GM19438 (cell line): ENCODE measurements around the gene PABPN1L.

ENCODE experiments used
- ATAC-seq: cut with Tn5 transposase; IDR thresholded peaks from one replicate; pipeline ENCODE4 v1.9.1; 2021; ENCODE audit warnings: low read depth; ENCODE audit not compliant: unreplicated experiment

Gene PABPN1L

DNA sequence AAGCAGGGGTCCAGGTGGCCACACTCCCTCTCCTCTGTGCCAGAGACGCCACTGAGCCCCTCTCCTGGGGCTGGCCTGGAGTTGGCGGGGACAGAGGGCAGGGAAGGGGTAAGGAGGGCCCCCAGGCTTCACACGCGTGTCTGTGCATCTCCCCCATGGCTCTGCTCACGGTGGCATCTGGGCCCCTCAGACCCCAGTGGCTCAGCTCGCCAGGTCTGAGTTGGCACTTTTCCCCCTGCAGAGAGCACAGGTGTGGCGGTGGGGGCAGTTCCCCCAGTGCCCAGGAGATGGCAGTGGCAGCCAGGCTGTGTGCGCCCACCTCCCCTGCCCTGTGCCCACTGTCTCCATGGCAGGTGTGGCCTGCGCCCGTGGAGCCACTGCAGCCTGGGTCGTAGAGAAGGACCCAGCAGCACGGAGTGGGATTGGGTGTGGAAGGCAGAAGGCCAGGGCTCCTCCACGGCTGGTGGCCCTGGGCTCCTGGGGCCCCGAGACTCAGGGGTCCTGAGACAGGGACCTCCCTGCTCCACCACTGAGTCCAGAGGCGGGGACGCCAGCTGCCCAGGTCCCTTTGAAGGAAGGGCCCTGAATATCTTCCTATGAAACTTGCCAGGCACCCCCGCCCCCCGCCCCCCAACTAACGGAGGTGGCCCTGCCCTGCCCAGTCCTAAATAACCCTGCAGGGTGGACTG is 50.4 kb downstream of the PABPN1L start:
- no peak for ATAC-seq

DNA sequence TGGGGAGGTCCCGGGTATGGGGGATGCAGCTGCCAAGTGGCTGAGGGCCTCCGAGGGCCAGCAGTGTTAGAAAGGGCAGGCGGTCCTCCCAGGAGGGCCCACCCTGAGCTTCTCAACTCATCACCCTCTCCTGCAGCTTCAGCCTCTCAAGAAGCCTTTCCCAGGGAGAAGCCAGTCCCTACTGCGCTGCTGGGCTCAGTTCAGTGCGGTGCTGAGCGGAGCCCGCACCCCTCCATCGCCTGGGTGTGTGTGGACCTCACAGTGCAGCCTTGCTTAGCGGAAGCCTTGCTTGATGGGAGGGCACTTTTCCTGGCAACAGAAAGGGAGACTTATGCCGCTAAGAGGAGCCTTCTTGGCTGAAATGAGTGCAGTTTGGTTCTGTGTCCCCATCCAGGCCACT is 51.2 kb downstream of the PABPN1L start:
- ATAC-seq = no peak

- ATAC-seq = no peak
Measured at GRCh38 chr16:88814144-88814502, 52.3 kb downstream of the PABPN1L start.
